HG02870 (cell line): Measurements from ENCODE around the gene GPC5.
"Not testable (repeated sequence)": the region's sequence is repeated elsewhere in the genome, so short reads cannot be mapped to it uniquely, and the experiment has no call there.

ENCODE experiments used
- ATAC-seq: cut with Tn5 transposase; IDR thresholded peaks from one replicate; pipeline ENCODE4 v1.9.1; 2021; ENCODE audit warnings: mild to moderate bottlenecking, moderate library complexity; ENCODE audit not compliant: unreplicated experiment

The GPC5 gene

GRCh38 chr13:92415781-92416180 lies 1017.4 kb downstream of the GPC5 start:
- ATAC-seq, result no peak

- ATAC-seq, result no peak
Observed at GRCh38 chr13:92418818-92419412, 1020.5 kb downstream of the GPC5 start.

- ATAC-seq, result no peak
Observed at GRCh38 chr13:92429231-92429630, 1030.8 kb downstream of the GPC5 start.

GRCh38 chr13:92433386-92433785 lies 1035.0 kb downstream of the GPC5 start:
- no peak for ATAC-seq

GRCh38 chr13:92433963-92434362 lies 1035.5 kb downstream of the GPC5 start:
- ATAC-seq, result no peak

GRCh38 chr13:92436924-92437323 lies 1038.5 kb downstream of the GPC5 start:
- no peak for ATAC-seq

GRCh38 chr13:92444244-92444643 lies 1045.8 kb downstream of the GPC5 start:
- ATAC-seq, result no peak

- no peak for ATAC-seq
Observed at GRCh38 chr13:92451060-92451459, 1052.6 kb downstream of the GPC5 start.

GRCh38 chr13:92452840-92453239 lies 1054.4 kb downstream of the GPC5 start:
- no peak for ATAC-seq

- no peak for ATAC-seq
Observed at GRCh38 chr13:92459306-92459705, 1060.9 kb downstream of the GPC5 start.

- no peak for ATAC-seq
Observed at GRCh38 chr13:92460479-92460878, 1062.1 kb downstream of the GPC5 start.

GRCh38 chr13:92461402-92461801 lies 1063.0 kb downstream of the GPC5 start:
- no peak for ATAC-seq

GRCh38 chr13:92461831-92462230 lies 1063.4 kb downstream of the GPC5 start:
- ATAC-seq, result no peak

- ATAC-seq, result no peak
Observed at GRCh38 chr13:92463134-92463533, 1064.7 kb downstream of the GPC5 start.

GRCh38 chr13:92473765-92474475 lies 1075.5 kb downstream of the GPC5 start:
- no peak for ATAC-seq

- ATAC-seq, result no peak
Observed at GRCh38 chr13:92480387-92480786, 1082.0 kb downstream of the GPC5 start.

GRCh38 chr13:92482790-92483189 lies 1084.4 kb downstream of the GPC5 start:
- ATAC-seq, result not testable (repeated sequence)

- no peak for ATAC-seq
Observed at GRCh38 chr13:92483894-92484293, 1085.5 kb downstream of the GPC5 start.

GRCh38 chr13:92487238-92487637 lies 1088.8 kb downstream of the GPC5 start:
- no peak for ATAC-seq

GRCh38 chr13:92488249-92488852 lies 1089.9 kb downstream of the GPC5 start:
- ATAC-seq, result no peak

GRCh38 chr13:92491839-92492238 lies 1093.4 kb downstream of the GPC5 start:
- ATAC-seq, result no peak

- no peak for ATAC-seq
Observed at GRCh38 chr13:92494915-92495314, 1096.5 kb downstream of the GPC5 start.
